Tibial nerve (tissue), 4 donors: ENCODE results near the gene GBX1.

Source experiments
- EP300 ChIP-seq, 2 donors: sonication (generic); formaldehyde crosslinking; IDR thresholded peaks; one replicate each; pipeline ENCODE4 v1.6.1; 2017; ENCODE audit warnings: antibody characterized with exemption in 2 of 2, mild to moderate bottlenecking in 1 of 2
- POLR2A ChIP-seq, 2 donors: fragments of 450-650 bp; IDR thresholded peaks; one replicate each; pipeline ENCODE4 v1.6.1; 2017; ENCODE audit warnings: antibody characterized with exemption in 2 of 2, mild to moderate bottlenecking in 2 of 2, moderate library complexity in 2 of 2
- TF ChIP-seq, protein P1 (sequence below), 5 experiments: fragments of 200-600 bp in 3 of 5; fragments of 450-650 bp in 2 of 5; sonication (generic) in 3 of 5; IDR thresholded peaks; one replicate each; pipeline ENCODE4 v1.5.1; 2016 to 2019; ENCODE audit warnings: antibody characterized with exemption in 5 of 5, mild to moderate bottlenecking in 3 of 5, moderate library complexity in 2 of 5

DNA sequence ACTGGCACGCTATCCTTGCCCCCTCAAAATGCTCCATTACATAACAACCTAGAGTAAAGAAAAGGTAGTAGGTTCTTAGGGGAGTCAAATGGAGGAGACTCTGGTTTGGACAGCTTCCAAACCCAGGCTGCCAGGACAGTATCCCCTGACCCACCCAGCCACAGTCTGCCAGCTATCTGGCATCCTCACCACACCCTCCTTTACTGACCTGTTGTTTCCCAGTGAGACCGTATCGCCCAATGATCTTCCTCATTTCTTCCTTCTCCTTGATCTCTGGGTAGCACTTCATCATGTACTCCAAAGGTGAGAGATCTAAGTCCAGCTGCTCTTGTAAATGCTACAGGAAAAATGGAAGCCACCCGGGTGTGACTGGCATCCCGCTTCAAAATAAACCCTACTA lies 47.9 kb upstream of the GBX1 start:
- no peak for TF ChIP-seq POLR2A (IDR thresholded peaks at IDR 0.05)
- TF ChIP-seq, protein P1, sequence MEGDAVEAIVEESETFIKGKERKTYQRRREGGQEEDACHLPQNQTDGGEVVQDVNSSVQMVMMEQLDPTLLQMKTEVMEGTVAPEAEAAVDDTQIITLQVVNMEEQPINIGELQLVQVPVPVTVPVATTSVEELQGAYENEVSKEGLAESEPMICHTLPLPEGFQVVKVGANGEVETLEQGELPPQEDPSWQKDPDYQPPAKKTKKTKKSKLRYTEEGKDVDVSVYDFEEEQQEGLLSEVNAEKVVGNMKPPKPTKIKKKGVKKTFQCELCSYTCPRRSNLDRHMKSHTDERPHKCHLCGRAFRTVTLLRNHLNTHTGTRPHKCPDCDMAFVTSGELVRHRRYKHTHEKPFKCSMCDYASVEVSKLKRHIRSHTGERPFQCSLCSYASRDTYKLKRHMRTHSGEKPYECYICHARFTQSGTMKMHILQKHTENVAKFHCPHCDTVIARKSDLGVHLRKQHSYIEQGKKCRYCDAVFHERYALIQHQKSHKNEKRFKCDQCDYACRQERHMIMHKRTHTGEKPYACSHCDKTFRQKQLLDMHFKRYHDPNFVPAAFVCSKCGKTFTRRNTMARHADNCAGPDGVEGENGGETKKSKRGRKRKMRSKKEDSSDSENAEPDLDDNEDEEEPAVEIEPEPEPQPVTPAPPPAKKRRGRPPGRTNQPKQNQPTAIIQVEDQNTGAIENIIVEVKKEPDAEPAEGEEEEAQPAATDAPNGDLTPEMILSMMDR (IDR thresholded peaks at IDR 0.05), result no peak
- no peak for TF ChIP-seq EP300 (IDR thresholded peaks at IDR 0.05)
